H1 (cell line): ENCODE results near the gene ORAI3. TPM values are rescaled to one million over a fixed set of nuclear protein-coding genes. Genes with fewer than 3 reads are reported as not detected.

Source experiments
- CTCF ChIA-PET: fragments of 300-600 bp; sonication (Branson Sonifier 250); formaldehyde crosslinking; loops from one replicate; lab custom pipeline; 2021; ENCODE audit not compliant: partially characterized antibody; lab: Charles Lee
- POLR2A ChIA-PET: fragments of 300-600 bp; sonication (Branson Sonifier 250); formaldehyde crosslinking; loops from one replicate; lab custom pipeline; 2021; ENCODE audit warnings: inconsistent platforms; ENCODE audit not compliant: partially characterized antibody; lab: Charles Lee
- DNase-seq, 2 experiments: peaks; one replicate each; pipeline versions ENCODE4 v3.0.0 to v3.0.0-alpha.2; 2010 to 2022; ENCODE audit warnings: low spot score in 2 of 2, low read depth in 1 of 2, mixed read lengths in 1 of 2
- FAIRE-seq: peaks from 2 replicates; lab custom pipeline; 2011; peaks lifted over from hg19 to GRCh38; lab: Jason Lieb, UNC
- H2AFZ ChIP-seq: 2 replicates; pipeline ENCODE4 v1.8.1; 2012; ENCODE audit warnings: low read length, inconsistent platforms
- H2AK5ac ChIP-seq: 2 replicates; pipeline ENCODE4 v1.6.1; 2013; ENCODE audit warnings: low read depth, low read length
- H2BK120ac ChIP-seq: replicated peaks from 2 replicates; pipeline ENCODE3; 2013; ENCODE audit warnings: low read depth, low read length, inconsistent platforms
- H2BK12ac ChIP-seq: 2 replicates; pipeline ENCODE4 v1.6.1; 2013; ENCODE audit warnings: low read depth, low read length
- H2BK15ac ChIP-seq: 2 replicates; pipeline ENCODE4 v1.6.1; 2013; ENCODE audit warnings: low read length
- H2BK20ac ChIP-seq: 2 replicates; pipeline ENCODE4 v1.6.1; 2013; ENCODE audit warnings: low read length
- H2BK5ac ChIP-seq: 2 replicates; pipeline ENCODE4 v1.6.1; 2013; ENCODE audit warnings: low read depth, low read length
- H3K14ac ChIP-seq: 2 replicates; pipeline ENCODE4 v1.6.1; 2013; ENCODE audit warnings: inconsistent platforms; ENCODE audit not compliant: insufficient read length
- H3K18ac ChIP-seq: 2 replicates; pipeline ENCODE4 v1.6.1; 2013; ENCODE audit warnings: low read length; ENCODE audit errors: extremely low read depth
- H3K23ac ChIP-seq: 2 replicates; pipeline ENCODE4 v1.6.1; 2013; ENCODE audit warnings: inconsistent platforms; ENCODE audit not compliant: insufficient read length
- H3K23me2 ChIP-seq: 2 replicates; pipeline ENCODE4 v1.6.1; 2013; ENCODE audit warnings: low read depth, low read length
- H3K27ac ChIP-seq: 2 replicates; pipeline ENCODE4 v1.6.1; 2011; ENCODE audit warnings: low read depth, low read length, inconsistent platforms
- H3K27me3 ChIP-seq, 4 experiments: replicated peaks in 1 of 4; 1 replicate in 1 of 4; 2 replicates in 3 of 4; pipeline versions ENCODE4 v1.6.1 to v1.8.1; 2011 to 2013; ENCODE audit warnings: low read length in 3 of 4, mild to moderate bottlenecking in 3 of 4, inconsistent platforms in 2 of 4, mixed read lengths in 2 of 4, moderate library complexity in 1 of 4; ENCODE audit not compliant: control insufficient read depth in 3 of 4, insufficient read depth in 3 of 4; ENCODE audit errors: extremely low read depth in 1 of 4
- H3K36me3 ChIP-seq, 4 experiments: 2 replicates each; pipeline versions ENCODE4 v1.6.1 to v1.8.1; 2011 to 2013; ENCODE audit warnings: mild to moderate bottlenecking in 4 of 4, low read length in 3 of 4, moderate library complexity in 2 of 4, control low read depth in 1 of 4, inconsistent platforms in 1 of 4; ENCODE audit not compliant: insufficient read depth in 4 of 4, control insufficient read depth in 2 of 4
- H3K4ac ChIP-seq: replicated peaks from 2 replicates; pipeline ENCODE3; 2013; ENCODE audit warnings: low read length, low read depth, mixed read lengths, inconsistent platforms; ENCODE audit not compliant: insufficient read length
- H3K4me1 ChIP-seq, 4 experiments: replicated peaks in 1 of 4; 1 replicate in 1 of 4; 2 replicates in 3 of 4; pipeline versions ENCODE4 v1.6.1 to v1.8.1; 2011 to 2013; ENCODE audit warnings: low read length in 3 of 4, inconsistent platforms in 2 of 4, mixed read lengths in 1 of 4; ENCODE audit not compliant: insufficient read depth in 4 of 4, control insufficient read depth in 3 of 4
- H3K4me2 ChIP-seq, 2 experiments: 2 replicates each; pipeline versions ENCODE4 v1.6.1 to v1.8.1; 2011 to 2013; ENCODE audit warnings: low read depth in 2 of 2, low read length in 2 of 2, control low read depth in 1 of 2, inconsistent platforms in 1 of 2, mild to moderate bottlenecking in 1 of 2; ENCODE audit not compliant: insufficient read depth in 1 of 2
- H3K4me3 ChIP-seq, 4 experiments: fragments of 200-600, 300-600 bp in 1 of 4; sonication (generic), shearing (Covaris generic), sonication (Bioruptor Twin) in 1 of 4; 2 replicates each; pipeline versions ENCODE4 v1.5.1 to v1.8.1; 2011 to 2016; ENCODE audit warnings: low read length in 4 of 4, low read depth in 3 of 4, control low read depth in 2 of 4, inconsistent platforms in 2 of 4, mild to moderate bottlenecking in 2 of 4, mixed read lengths in 1 of 4, moderate library complexity in 1 of 4; ENCODE audit not compliant: insufficient read depth in 2 of 4; ENCODE audit errors: extremely low read depth in 1 of 4
- H3K56ac ChIP-seq: replicated peaks from 2 replicates; pipeline ENCODE3; 2013; ENCODE audit warnings: low read depth, mild to moderate bottlenecking, mixed read lengths, low read length, inconsistent platforms; ENCODE audit not compliant: insufficient read length
- H3K79me1 ChIP-seq: 2 replicates; pipeline ENCODE4 v1.6.1; 2013; ENCODE audit warnings: low read depth, low read length, control low read depth
- H3K79me2 ChIP-seq, 2 experiments: 2 replicates each; pipeline versions ENCODE4 v1.6.1 to v1.8.1; 2012 to 2013; ENCODE audit warnings: low read length in 2 of 2, mild to moderate bottlenecking in 2 of 2, inconsistent platforms in 1 of 2; ENCODE audit not compliant: insufficient read depth in 2 of 2, control insufficient read depth in 1 of 2
- H3K9ac ChIP-seq, 4 experiments: replicated peaks in 1 of 4; 1 replicate in 1 of 4; 2 replicates in 3 of 4; pipeline versions ENCODE4 v1.6.1 to v1.8.1; 2011 to 2013; ENCODE audit warnings: low read depth in 3 of 4, low read length in 3 of 4, control low read depth in 2 of 4, mild to moderate bottlenecking in 2 of 4, moderate library complexity in 2 of 4, inconsistent platforms in 1 of 4; ENCODE audit errors: extremely low read depth in 1 of 4
- H3K9me3 ChIP-seq, 2 experiments: 2 replicates each; pipeline versions ENCODE4 v1.6.1 to v1.8.1; 2012 to 2013; ENCODE audit warnings: mild to moderate bottlenecking in 2 of 2, moderate library complexity in 2 of 2, control low read depth in 1 of 2, inconsistent platforms in 1 of 2, low read depth in 1 of 2, low read length in 1 of 2, mixed read lengths in 1 of 2; ENCODE audit not compliant: insufficient read depth in 2 of 2
- H4K20me1 ChIP-seq, 2 experiments: replicated peaks in 1 of 2; 2 replicates each; pipeline versions ENCODE3 to v1.8.1; 2011 to 2013; ENCODE audit warnings: inconsistent platforms in 2 of 2, low read length in 2 of 2, mild to moderate bottlenecking in 1 of 2; ENCODE audit not compliant: insufficient read depth in 2 of 2, control insufficient read depth in 1 of 2
- H4K5ac ChIP-seq: 2 replicates; pipeline ENCODE4 v1.6.1; 2013; ENCODE audit warnings: low read length, low read depth, mixed read lengths, inconsistent platforms; ENCODE audit not compliant: insufficient read length
- H4K8ac ChIP-seq: 2 replicates; pipeline ENCODE4 v1.8.0; 2013; ENCODE audit warnings: mild to moderate bottlenecking, moderate library complexity, low read length, inconsistent platforms; ENCODE audit not compliant: insufficient read depth; ENCODE audit errors: extremely low read depth
- H4K91ac ChIP-seq: replicated peaks from 2 replicates; pipeline ENCODE3; 2013; ENCODE audit warnings: low read length, mixed read lengths, inconsistent platforms; ENCODE audit not compliant: insufficient read length
- GTF2F1 ChIP-seq: IDR thresholded peaks from 2 replicates; pipeline ENCODE4 v1.6.1; 2012; ENCODE audit warnings: low read depth, low read length, improper control_type of control experiment, borderline replicate concordance
- POLR2AphosphoS5 ChIP-seq: IDR thresholded peaks from 2 replicates; pipeline ENCODE4 v1.6.1; 2011; ENCODE audit warnings: low read depth, low read length
- POU5F1 ChIP-seq: IDR thresholded peaks from 2 replicates; pipeline ENCODE4 v1.6.1; 2011; ENCODE audit warnings: low read depth, mild to moderate bottlenecking, low read length, moderate library complexity
- WGBS, 2 experiments: shearing (Covaris generic) in 1 of 2; methylation state at CpG; one replicate each; pipeline versions ENCODE4 v1.1.6 to v1.1.7; 2013 to 2015; ENCODE audit warnings: low lambda C conversion rate in 2 of 2, mixed read lengths in 2 of 2, inconsistent platforms in 1 of 2, low coverage in 1 of 2, missing lambda C conversion rate in 1 of 2; ENCODE audit not compliant: insufficient replicate concordance in 2 of 2, insufficient coverage in 1 of 2, insufficient read length in 1 of 2; ENCODE audit errors: extremely low coverage in 1 of 2, missing lambda C conversion rate in 1 of 2; 5-methylcytosine and 5-hydroxymethylcytosine counted together
- polyA plus RNA-seq, 7 experiments: library from polyadenylated mRNA; depleted of rRNA in 3 of 7; stranded (reverse) in 5 of 7; unstranded in 2 of 7; fragments of >200 nt in 5 of 7; fragments of 200-250 nt in 2 of 7; gene quantifications; 1 replicate in 5 of 7; 2 replicates in 1 of 7; 4 replicates in 1 of 7; pipeline versions ENCODE4 v1.2.1 to v1.2.3, GENCODE V29; 2011 to 2013; ENCODE audit warnings: missing spikeins in 2 of 7, mixed read lengths in 2 of 7
- total RNA-seq: library from RNA; stranded (reverse); fragmentation: NEBNext Ultra II Directional; extraction: Animal tissue kit (Norgen Biotek cat#: 25700); gene quantifications from 2 replicates; pipeline ENCODE4 v1.2.1, GENCODE V29; 2021
- TF ChIP-seq, protein P1 (sequence below): IDR thresholded peaks from 2 replicates; pipeline ENCODE4 v1.6.1; 2012; ENCODE audit warnings: inconsistent platforms

Gene ORAI3
- total and polyA plus RNA-seq, 2 of the 8 experiments (the other 6 are each of a cell fraction or from before 2014, with no cell fraction given): 8.7 to 24.5 TPM

DNA sequence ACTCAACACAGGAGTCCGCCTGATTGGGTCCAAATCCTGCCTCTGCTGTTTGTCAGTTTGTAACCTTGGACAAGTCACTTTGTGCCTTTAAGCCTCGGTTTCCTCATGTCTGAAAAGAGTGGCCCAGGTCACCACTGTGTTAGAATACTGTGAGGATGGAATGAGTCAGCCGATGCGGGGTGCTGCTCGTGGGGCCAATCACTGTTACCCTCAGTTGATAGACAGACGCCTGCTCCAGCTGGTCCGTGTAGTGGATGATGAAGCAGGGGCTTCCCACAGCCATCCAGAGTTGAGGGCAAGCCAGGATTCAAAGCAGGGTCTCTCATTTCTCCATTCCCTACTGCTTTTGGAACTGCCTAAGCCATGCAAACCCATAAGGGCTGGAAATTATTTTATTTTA lies 19.7 kb upstream of the ORAI3 start:
- H3K23me2 ChIP-seq: peaks cover 3% of the 10 kb centered on the region; the same call in 1 of the 2 replicates
- no peak overlapping the region for H3K23ac ChIP-seq
- POLR2A ChIA-PET: interaction anchor here (0.9 to 8.2 kb wide), 3 partner anchors 8 to 105 kb away, joined by 3 to 105 read pairs (median 6); no protein-coding TSS in a partner anchor
- TF ChIP-seq GTF2F1: no peak
- TF ChIP-seq, protein P1, sequence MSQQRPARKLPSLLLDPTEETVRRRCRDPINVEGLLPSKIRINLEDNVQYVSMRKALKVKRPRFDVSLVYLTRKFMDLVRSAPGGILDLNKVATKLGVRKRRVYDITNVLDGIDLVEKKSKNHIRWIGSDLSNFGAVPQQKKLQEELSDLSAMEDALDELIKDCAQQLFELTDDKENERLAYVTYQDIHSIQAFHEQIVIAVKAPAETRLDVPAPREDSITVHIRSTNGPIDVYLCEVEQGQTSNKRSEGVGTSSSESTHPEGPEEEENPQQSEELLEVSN: no peak
- TF ChIP-seq POLR2AphosphoS5: no peak
- no peak for TF ChIP-seq POU5F1

More for the DNA sequence above, 19.7 kb upstream of the ORAI3 start:
- H3K56ac ChIP-seq: no peak overlapping the region
- no peak overlapping the region for H3K18ac ChIP-seq
- H3K4me1 ChIP-seq: peaks cover 0 to 9% (median 2%) of the 10 kb centered on the region in 4 experiments; a peak in 4 of 7 replicates
- H3K4me3 ChIP-seq: no peak overlapping the region
- H3K4ac ChIP-seq: no peak overlapping the region
- H3K9ac ChIP-seq: no peak overlapping the region
- no peak overlapping the region for H4K8ac ChIP-seq
- no peak overlapping the region for H2AFZ ChIP-seq
- H2AK5ac ChIP-seq: no peak overlapping the region
- H4K20me1 ChIP-seq: peaks cover 3 to 5% of the 10 kb centered on the region in 2 experiments
- WGBS, 2 experiments: 96% methylated on average over 7 of the region's 7 CpGs; no CpG with 5 or more reads in 1 of the 2 experiments
- H3K79me2 ChIP-seq: peaks cover 0 to 10% of the 10 kb centered on the region in 2 experiments; a peak in 2 of 4 replicates
- H3K27ac ChIP-seq: no peak overlapping the region
- DNase-seq (no peak), FAIRE-seq (no peak)
- no peak overlapping the region for H2BK20ac ChIP-seq
- CTCF ChIA-PET: interaction anchor here (0.7 to 4.4 kb wide), 4 partner anchors 12 to 85 kb away, joined by 3 to 33 read pairs (median 4); no protein-coding TSS in a partner anchor
- H3K4me2 ChIP-seq: no peak overlapping the region
- peaks cover 8 to 44% (median 26%) of the 10 kb centered on the region in 4 experiments; a peak in 7 of 8 replicates for H3K36me3 ChIP-seq
- no peak overlapping the region for H4K5ac ChIP-seq
- H2BK15ac ChIP-seq: no peak overlapping the region
- no peaks in the 10 kb centered on the region for H3K27me3 ChIP-seq
- H2BK5ac ChIP-seq: no peak overlapping the region
- no peak overlapping the region for H3K14ac ChIP-seq
- H4K91ac ChIP-seq: no peak overlapping the region
- H2BK12ac ChIP-seq: no peak overlapping the region
- H2BK120ac ChIP-seq: no peak overlapping the region
- H3K79me1 ChIP-seq: peaks cover 7% of the 10 kb centered on the region
- H3K9me3 ChIP-seq: no peaks in the 10 kb centered on the region
